Keratinocyte (primary cell): Measurements from ENCODE around the gene CRHR2. TPM values are rescaled to one million over a fixed set of nuclear protein-coding genes. Genes with fewer than 3 reads are reported as not detected.

ENCODE experiments used
- DNase-seq: peaks from one replicate; pipeline ENCODE4 v3.0.0-alpha.2; 2011; ENCODE audit warnings: low read depth, missing footprints, low spot score
- FAIRE-seq: peaks from 2 replicates; lab custom pipeline; 2011; peaks lifted over from hg19 to GRCh38; lab: Jason Lieb, UNC
- H2AFZ ChIP-seq: 2 replicates; pipeline ENCODE4 v1.6.0; 2012; ENCODE audit warnings: low read length, control low read depth, inconsistent platforms; ENCODE audit not compliant: control insufficient read depth
- H3K27ac ChIP-seq: 2 replicates; pipeline ENCODE4 v1.5.1; 2011; ENCODE audit warnings: low read length; ENCODE audit not compliant: control insufficient read depth, insufficient read depth
- H3K27me3 ChIP-seq: 3 replicates; pipeline ENCODE4 v1.6.0; 2011; ENCODE audit warnings: low read length; ENCODE audit not compliant: control insufficient read depth, insufficient read depth; ENCODE audit errors: extremely low read depth
- H3K36me3 ChIP-seq, 2 experiments: 2 replicates in 1 of 2; 3 replicates in 1 of 2; pipeline ENCODE4 v1.5.1; 2011; ENCODE audit warnings: low read length in 2 of 2, mild to moderate bottlenecking in 1 of 2; ENCODE audit not compliant: control insufficient read depth in 2 of 2, insufficient read depth in 2 of 2; ENCODE audit errors: extremely low read depth in 1 of 2
- H3K4me1 ChIP-seq: 3 replicates; pipeline ENCODE4 v1.5.1; 2011; ENCODE audit warnings: low read length; ENCODE audit not compliant: control insufficient read depth, insufficient read depth; ENCODE audit errors: extremely low read depth
- H3K4me2 ChIP-seq: 3 replicates; pipeline ENCODE4 v1.6.0; 2011; ENCODE audit warnings: low read depth, low read length; ENCODE audit not compliant: control insufficient read depth, insufficient read depth; ENCODE audit errors: extremely low read depth
- H3K4me3 ChIP-seq, 3 experiments: fragments of 200-600 bp in 1 of 3; sonication (generic) in 1 of 3; 2 replicates in 2 of 3; 3 replicates in 1 of 3; pipeline ENCODE4 v1.5.1; 2011 to 2016; ENCODE audit warnings: low read length in 3 of 3, mild to moderate bottlenecking in 3 of 3, control low read depth in 2 of 3, inconsistent platforms in 1 of 3, low read depth in 1 of 3, mixed read lengths in 1 of 3, mixed run types in 1 of 3, moderate library complexity in 1 of 3; ENCODE audit not compliant: control insufficient read depth in 2 of 3, insufficient read depth in 2 of 3; ENCODE audit errors: extremely low read depth in 1 of 3
- H3K79me2 ChIP-seq: 2 replicates; pipeline ENCODE4 v1.6.0; 2012; ENCODE audit warnings: low read length; ENCODE audit not compliant: control insufficient read depth, insufficient read depth
- H3K9ac ChIP-seq: 3 replicates; pipeline ENCODE4 v1.6.0; 2011; ENCODE audit warnings: low read length; ENCODE audit not compliant: control insufficient read depth, insufficient read depth; ENCODE audit errors: extremely low read depth
- H3K9me1 ChIP-seq: 3 replicates; pipeline ENCODE4 v1.6.0; 2011; ENCODE audit warnings: low read length; ENCODE audit not compliant: control insufficient read depth, insufficient read depth; ENCODE audit errors: extremely low read depth
- H3K9me3 ChIP-seq: 2 replicates; pipeline ENCODE4 v1.5.1; 2012; ENCODE audit warnings: low read depth, low read length; ENCODE audit not compliant: control insufficient read depth
- H4K20me1 ChIP-seq: 3 replicates; pipeline ENCODE4 v1.6.0; 2011; ENCODE audit warnings: low read length; ENCODE audit not compliant: control insufficient read depth, insufficient read depth; ENCODE audit errors: extremely low read depth
- CTCF ChIP-seq, 3 experiments: IDR thresholded peaks in 1 of 3; conservative IDR thresholded peaks in 1 of 3; optimal IDR thresholded peaks in 1 of 3; 2 replicates in 2 of 3; 3 replicates in 1 of 3; pipeline versions ENCODE3 to v1.5.1; 2011; ENCODE audit warnings: low read length in 3 of 3, mild to moderate bottlenecking in 3 of 3, moderate library complexity in 2 of 3, control low read depth in 1 of 3, inconsistent platforms in 1 of 3; ENCODE audit not compliant: insufficient read depth in 2 of 3; ENCODE audit errors: extremely low read depth in 1 of 3
- EZH2 ChIP-seq: IDR thresholded peaks from one replicate; pipeline ENCODE4 v1.6.1; 2012; ENCODE audit warnings: inconsistent platforms, mild to moderate bottlenecking, low read length, moderate library complexity
- dilution Hi-C: fragments of 300-500 bp; cut with MboI; formaldehyde crosslinking; loops from one replicate; pipeline ENCODE4 v1.7.0; 2020; ENCODE audit warnings: low sequenced_read_pairs; ENCODE audit not compliant: extremely low pct_ligation_motif_present
- polyA plus RNA-seq, 5 experiments: library from polyadenylated mRNA; depleted of rRNA in 3 of 5; stranded (reverse) in 3 of 5; stranded (forward) in 1 of 5; unstranded in 1 of 5; fragments of >200 nt; gene quantifications; 1 replicate in 1 of 5; 2 replicates in 3 of 5; 3 replicates in 1 of 5; pipeline versions ENCODE4 v1.2.1 to v1.2.3, GENCODE V29; 2011 to 2012; ENCODE audit warnings: missing spikeins in 2 of 5, low read depth in 1 of 5, low replicate concordance in 1 of 5

Gene CRHR2
- polyA plus RNA-seq, 1 donor (not counting 4 experiments of a cell fraction or from before 2014, with no cell fraction given) = not detected

GRCh38 chr7:30690011-30690410 lies 7.8 kb upstream of the CRHR2 start:
- H3K79me2 ChIP-seq = no peaks in the 10 kb centered on the region
- dilution Hi-C loops = no loop called here
- no peak for FAIRE-seq
- H3K27me3 ChIP-seq = peaks cover 30% of the 10 kb centered on the region
- TF ChIP-seq EZH2 (no peak), CTCF (optimal IDR thresholded peaks at IDR 0.05 in 1 of 3, IDR thresholded peaks at IDR 0.05 in 1 of 3, conservative IDR thresholded peaks at IDR 0.05 in 1 of 3; ENCODE audit: extremely low read depth in 1 of 3, insufficient read depth in 2 of 3, low read length in 3 of 3) (no peak)
- no peaks in the 10 kb centered on the region for H3K4me1 ChIP-seq
- no peak overlapping the region for H2AFZ ChIP-seq
- no peaks in the 10 kb centered on the region for H3K9me3 ChIP-seq
- no peak overlapping the region for H3K4me3 ChIP-seq
- no peak for DNase-seq
- H3K36me3 ChIP-seq = no peaks in the 10 kb centered on the region
- no peak overlapping the region for H3K4me2 ChIP-seq
- H4K20me1 ChIP-seq = no peaks in the 10 kb centered on the region
- no peak overlapping the region for H3K27ac ChIP-seq
- no peaks in the 10 kb centered on the region for H3K9me1 ChIP-seq
- H3K9ac ChIP-seq = no peak overlapping the region

GRCh38 chr7:30688718-30689221 lies 6.5 kb upstream of the CRHR2 start:
- no peaks in the 10 kb centered on the region for H3K9me1 ChIP-seq
- no peak overlapping the region for H3K4me2 ChIP-seq

More at GRCh38 chr7:30688718-30689221, 6.5 kb upstream of the CRHR2 start:
- Histone ChIP-seq H3K4me1 (no peaks in the 10 kb centered on the region), H2AFZ (no peak overlapping the region), H3K9me3 (no peaks in the 10 kb centered on the region), H3K9ac (no peak overlapping the region), H3K36me3 (no peaks in the 10 kb centered on the region), H3K4me3 (no peak overlapping the region), H3K79me2 (no peaks in the 10 kb centered on the region), H3K27ac (no peak overlapping the region), H3K27me3 (peaks cover 42% of the 10 kb centered on the region), H4K20me1 (peaks cover 2% of the 10 kb centered on the region)
- dilution Hi-C loops = no loop called here
- no peak for DNase-seq
- FAIRE-seq = no peak
- TF ChIP-seq EZH2 (no peak), CTCF (optimal IDR thresholded peaks at IDR 0.05 in 1 of 3, IDR thresholded peaks at IDR 0.05 in 1 of 3, conservative IDR thresholded peaks at IDR 0.05 in 1 of 3; ENCODE audit: extremely low read depth in 1 of 3, insufficient read depth in 2 of 3, low read length in 3 of 3) (no peak)
